ENCODE data around the gene TBC1D16.

Gene TBC1D16

GRCh38 chr17:80050706-80051105, 15.0 kb upstream of the TBC1D16 start:
- TF ChIP-seq CTCF (IDR thresholded peaks at IDR 0.05), result no peak

GRCh38 chr17:80049986-80050385, 14.3 kb upstream of the TBC1D16 start:
- no peak for TF ChIP-seq CTCF (IDR thresholded peaks at IDR 0.05)

- no peak for TF ChIP-seq CTCF (IDR thresholded peaks at IDR 0.05)
These were observed 11.5 kb upstream of the TBC1D16 start for GRCh38 chr17:80047176-80047575.

GRCh38 chr17:80045703-80046102, 10.0 kb upstream of the TBC1D16 start:
- no peak for TF ChIP-seq CTCF (IDR thresholded peaks at IDR 0.05)

- TF ChIP-seq CTCF (IDR thresholded peaks at IDR 0.05), result no peak
These were observed 8.3 kb upstream of the TBC1D16 start for GRCh38 chr17:80043963-80044362.

- no peak for TF ChIP-seq CTCF (IDR thresholded peaks at IDR 0.05)
These were observed 1.2 kb upstream of the TBC1D16 start for GRCh38 chr17:80036715-80037477.

GRCh38 chr17:80035937-80036714, 454 bp upstream of the TBC1D16 start, which contains the start of gene CCDC40:
TSS of gene CCDC40 (plus strand) at chr17:80036642. CDS start at chr17:80036663, 21 bp downstream.
- TF ChIP-seq CTCF (IDR thresholded peaks at IDR 0.05), result no peak
